Measurements from ENCODE around the gene IFT43. TPM values are rescaled to one million over a fixed set of nuclear protein-coding genes. Genes with fewer than 3 reads are reported as not detected.

The IFT43 gene
- total and polyA plus RNA-seq, 9 of the 15 experiments (the other 6 are each of a cell fraction or from before 2014, with no cell fraction given), result 4.9 to 12.8 (median 8.0) TPM

- no peak overlapping the region for H3K9ac ChIP-seq (ENCODE audit: insufficient read depth in 1 of 2, low read depth in 2 of 2, low read length in 2 of 2)
- TF ChIP-seq NR2C2 (CRISPR knock-in tag; IDR thresholded peaks at IDR 0.05), result no peak
- peak; percentile 26; the same call in 1 of the 2 replicates for TF ChIP-seq NR2C2 (tag; IDR thresholded peaks at IDR 0.05)
- TF ChIP-seq FOSL1 (tag; conservative IDR thresholded peaks at IDR 0.05), result no peak
- TF ChIP-seq CEBPG (CRISPR knock-in tag; IDR thresholded peaks at IDR 0.05), result no peak
- TF ChIP-seq CEBPG (tag; conservative IDR thresholded peaks at IDR 0.05 in 1 of 2, IDR thresholded peaks at IDR 0.05 in 1 of 2), result peak in 1 of 2 experiments; percentile 37; a peak in 1 of 4 replicates
- intact Hi-C loops (cut with micrococcal nuclease), result loop anchor here (1.0 kb wide), 1 partner anchor 71 kb away; no protein-coding TSS in a partner anchor
- H3K27me3 ChIP-seq (ENCODE audit: control insufficient read depth in 2 of 2, insufficient read depth in 2 of 2, low read length in 2 of 2), result no peaks in the 10 kb centered on the region
- no peak for DNase-seq (ENCODE audit: extremely low read depth in 1 of 4, low spot score in 3 of 4)
- no peak overlapping the region for H3K4me2 ChIP-seq (ENCODE audit: insufficient read depth, low read length)
- FAIRE-seq, result no peak
- no peak overlapping the region for H2AFZ ChIP-seq (ENCODE audit: low read depth, low read length)
- in situ Hi-C loops (cut with MboI), result loop anchor here (10.0 kb wide), 1 partner anchor 173 kb away; no protein-coding TSS in a partner anchor
- no peak overlapping the region for H3K4me3 ChIP-seq
- no peaks in the 10 kb centered on the region for H3K9me3 ChIP-seq (replicated peaks; ENCODE audit: control insufficient read depth, insufficient read depth, low read depth, low read length)
- H3K4me1 ChIP-seq (replicated peaks in 1 of 2; ENCODE audit: control insufficient read depth in 2 of 2, insufficient read depth in 2 of 2, low read length in 2 of 2), result peaks cover 0 to 17% of the 10 kb centered on the region in 2 experiments; a peak in 3 of 5 replicates
- H3K9me1 ChIP-seq (ENCODE audit: control insufficient read depth, insufficient read depth, low read length), result no peaks in the 10 kb centered on the region
- POLR2A ChIA-PET, result interaction anchor here (0.7 kb wide), 1 partner anchor 21 kb away, joined by 3 read pairs; no protein-coding TSS in a partner anchor
- no peaks in the 10 kb centered on the region for H4K20me1 ChIP-seq (replicated peaks; ENCODE audit: control insufficient read depth, insufficient read depth, low read length)
- CTCF ChIA-PET (ENCODE audit: low intra/inter-chr PET ratio), result no interaction called here
- H3K27ac ChIP-seq (ENCODE audit: extremely low read depth, low read depth, low read length), result no peak overlapping the region
- ATAC-seq, result no peak
- no peaks in the 10 kb centered on the region for H3K79me2 ChIP-seq (ENCODE audit: control insufficient read depth, insufficient read depth, low read length)
- no TSS peak for BruUV-seq (replicated peaks)
- 15% methylated on average over 2 of the region's 3 CpGs for WGBS (ENCODE audit: insufficient coverage, low coverage, missing lambda C conversion rate)
- no peaks in the 10 kb centered on the region for H3K36me3 ChIP-seq (ENCODE audit: control insufficient read depth, insufficient read depth, low read length)
Observed at GRCh38 chr14:75977582-75977943, 8.0 kb upstream of the IFT43 start.

GRCh38 chr14:75978249-75978731 is 7.3 kb upstream of the IFT43 start:
- no peaks in the 10 kb centered on the region for H3K27me3 ChIP-seq (ENCODE audit: control insufficient read depth in 2 of 2, insufficient read depth in 2 of 2, low read length in 2 of 2)
- FAIRE-seq (no peak), DNase-seq (ENCODE audit: extremely low read depth in 1 of 4, low spot score in 3 of 4) (no peak), ATAC-seq (no peak)
- H3K9me3 ChIP-seq (replicated peaks; ENCODE audit: control insufficient read depth, insufficient read depth, low read depth, low read length), result no peaks in the 10 kb centered on the region
- H3K4me3 ChIP-seq, result no peak overlapping the region
- peaks cover 0 to 22% of the 10 kb centered on the region in 2 experiments; a peak in 3 of 5 replicates for H3K4me1 ChIP-seq (replicated peaks in 1 of 2; ENCODE audit: control insufficient read depth in 2 of 2, insufficient read depth in 2 of 2, low read length in 2 of 2)
- H3K79me2 ChIP-seq (ENCODE audit: control insufficient read depth, insufficient read depth, low read length), result no peaks in the 10 kb centered on the region
- no peak overlapping the region for H3K4me2 ChIP-seq (ENCODE audit: insufficient read depth, low read length)
- intact Hi-C loops (cut with micrococcal nuclease) (no loop called here), in situ Hi-C loops (cut with MboI) (loop anchor here (10.0 kb wide), 1 partner anchor 173 kb away; no protein-coding TSS in a partner anchor)
- WGBS (ENCODE audit: insufficient coverage, low coverage, missing lambda C conversion rate), result 49% methylated on average over 7 of the region's 10 CpGs
- H3K9ac ChIP-seq (ENCODE audit: insufficient read depth in 1 of 2, low read depth in 2 of 2, low read length in 2 of 2), result no peak overlapping the region
- no peaks in the 10 kb centered on the region for H3K36me3 ChIP-seq (ENCODE audit: control insufficient read depth, insufficient read depth, low read length)
- H2AFZ ChIP-seq (ENCODE audit: low read depth, low read length), result no peak overlapping the region
- H4K20me1 ChIP-seq (replicated peaks; ENCODE audit: control insufficient read depth, insufficient read depth, low read length), result no peaks in the 10 kb centered on the region
- H3K27ac ChIP-seq (ENCODE audit: extremely low read depth, low read depth, low read length), result no peak overlapping the region
- BruUV-seq (replicated peaks), result no TSS peak
- no peaks in the 10 kb centered on the region for H3K9me1 ChIP-seq (ENCODE audit: control insufficient read depth, insufficient read depth, low read length)
- CTCF ChIA-PET (ENCODE audit: low intra/inter-chr PET ratio), result interaction anchor here (1.1 kb wide), 1 partner anchor 266 kb away, joined by 3 read pairs; no protein-coding TSS in a partner anchor
- POLR2A ChIA-PET, result no interaction called here
- TF ChIP-seq TFAP4 (CRISPR knock-in tag; IDR thresholded peaks at IDR 0.05; ENCODE audit: borderline replicate concordance), result no peak
- TF ChIP-seq NFYB (IDR thresholded peaks at IDR 0.05; ENCODE audit: extremely low read depth, insufficient read length), result no peak
- no peak for TF ChIP-seq ZNF146 (CRISPR knock-in tag; IDR thresholded peaks at IDR 0.05; ENCODE audit: unreplicated experiment)
- no peak for TF ChIP-seq ZBTB12 (CRISPR knock-in tag; IDR thresholded peaks at IDR 0.05)
- no peak for TF ChIP-seq E2F5 (CRISPR knock-in tag; IDR thresholded peaks at IDR 0.05)
- TF ChIP-seq THRB (CRISPR knock-in tag; conservative IDR thresholded peaks at IDR 0.05), result no peak

Measured in K562 (cell line).